A549 (cell line): Measurements from ENCODE around the gene PPP1R8. TPM values are rescaled to one million over a fixed set of nuclear protein-coding genes. Genes with fewer than 3 reads are reported as not detected.

Experiments used
- ATAC-seq, 2 experiments: fragments of 200-7000 bp in 1 of 2; fragments of >200 bp in 1 of 2; cut with Nextera tagmentation in 1 of 2; cut with Tn5 transposase in 1 of 2; 3 replicates each; pipeline versions ENCODE4 v1.8.0 to v1.9.1; 2018 to 2020; ENCODE audit warnings: mild to moderate bottlenecking in 1 of 2, moderate library complexity in 1 of 2
- CTCF ChIA-PET: fragments of 300-600 bp; sonication (Branson Sonifier 250); formaldehyde crosslinking; extraction: SDS; loops from one replicate; lab custom pipeline; 2021; ENCODE audit warnings: antibody characterized with exemption, inconsistent platforms; lab: Yijun Ruan, JAX
- POLR2A ChIA-PET: fragments of 350-600 bp; formaldehyde crosslinking; extraction: SDS; loops from one replicate; lab custom pipeline; 2021; ENCODE audit warnings: antibody characterized with exemption, inconsistent platforms; lab: Yijun Ruan, JAX
- DNase-seq, 2 experiments: peaks; one replicate each; pipeline versions ENCODE4 v3.0.0 to v3.0.0-alpha.2; 2011 to 2016; ENCODE audit warnings: low read depth in 1 of 2, low spot score in 1 of 2
- FAIRE-seq: peaks from 2 replicates; lab custom pipeline; 2011; peaks lifted over from hg19 to GRCh38; lab: Jason Lieb, UNC
- H3K27ac ChIP-seq, 2 experiments: fragments of >200 bp; sonication (Bioruptor Twin); formaldehyde crosslinking; 3 replicates each; pipeline ENCODE4 v1.5.1; 2016 to 2017
- H3K4me1 ChIP-seq: fragments of >200 bp; sonication (Bioruptor Twin); formaldehyde crosslinking; 3 replicates; pipeline ENCODE4 v1.6.1; 2016
- H3K4me2 ChIP-seq: fragments of >200 bp; sonication (Bioruptor Twin); formaldehyde crosslinking; 3 replicates; pipeline ENCODE4 v1.6.1; 2016
- H3K4me3 ChIP-seq: fragments of >200 bp; sonication (Bioruptor Twin); formaldehyde crosslinking; 3 replicates; pipeline ENCODE4 v1.5.1; 2016
- H3K9me3 ChIP-seq: fragments of >200 bp; sonication (Bioruptor Twin); formaldehyde crosslinking; 3 replicates; pipeline ENCODE4 v1.6.1; 2016
- BCL3 ChIP-seq: fragments of >200 bp; sonication (Bioruptor Twin); formaldehyde crosslinking; IDR thresholded peaks from 3 replicates; pipeline ENCODE4 v1.6.1; 2016
- EHF ChIP-seq: fragments of 250-450 bp; sonication (Bioruptor Pico); IDR thresholded peaks from 2 replicates; pipeline ENCODE4 v1.5.0; 2020; ENCODE audit warnings: mild to moderate bottlenecking
- FOSB ChIP-seq: fragments of 250-450 bp; sonication (Bioruptor Pico); IDR thresholded peaks from 2 replicates; pipeline ENCODE4 v1.5.0; 2020; ENCODE audit warnings: mild to moderate bottlenecking, moderate library complexity
- FOSL2 ChIP-seq, 2 experiments: fragments of 450-650 bp in 1 of 2; fragments of >200 bp in 1 of 2; sonication (Bioruptor Twin) in 1 of 2; formaldehyde crosslinking; IDR thresholded peaks; 2 replicates each; pipeline versions ENCODE4 v1.5.0 to v1.6.1; 2016 to 2020; ENCODE audit warnings: mild to moderate bottlenecking in 1 of 2, moderate library complexity in 1 of 2
- FOXS1 ChIP-seq: fragments of 250-450 bp; sonication (Bioruptor Pico); IDR thresholded peaks from 2 replicates; pipeline ENCODE4 v1.5.0; 2020; ENCODE audit warnings: mild to moderate bottlenecking, moderate library complexity
- HMGXB4 ChIP-seq: fragments of 250-450 bp; sonication (Bioruptor Pico); IDR thresholded peaks from 2 replicates; pipeline ENCODE4 v1.5.0; 2021; ENCODE audit warnings: mild to moderate bottlenecking, moderate library complexity, borderline replicate concordance
- KDM1A ChIP-seq: fragments of 200-600 bp; sonication (generic); IDR thresholded peaks from 2 replicates; pipeline ENCODE4 v1.6.1; 2016; ENCODE audit warnings: low read depth, mild to moderate bottlenecking
- KDM5A ChIP-seq: fragments of 200-600 bp; sonication (generic); IDR thresholded peaks from 2 replicates; pipeline ENCODE4 v1.6.1; 2016; ENCODE audit warnings: antibody characterized with exemption, mild to moderate bottlenecking
- MAZ ChIP-seq: fragments of 150-350 bp; IDR thresholded peaks from 2 replicates; pipeline ENCODE4 v1.6.1; 2014; ENCODE audit warnings: antibody characterized with exemption, low read depth, low read length, borderline replicate concordance
- MYC ChIP-seq: IDR thresholded peaks from 2 replicates; pipeline ENCODE4 v1.6.1; 2012; ENCODE audit warnings: mild to moderate bottlenecking, inconsistent platforms, low read length, improper control_type of control experiment, borderline replicate concordance
- NFE2L2 ChIP-seq: fragments of 150-350 bp; conservative IDR thresholded peaks from 2 replicates; pipeline ENCODE4 v1.6.1; 2014; ENCODE audit warnings: low read length
- NR3C1 ChIP-seq: fragments of >200 bp; sonication (Bioruptor Twin); formaldehyde crosslinking; IDR thresholded peaks from 3 replicates; pipeline ENCODE4 v1.6.1; 2017
- PBX3 ChIP-seq: IDR thresholded peaks from 2 replicates; pipeline ENCODE4 v1.6.1; 2012
- POLR2A ChIP-seq: IDR thresholded peaks from 2 replicates; pipeline ENCODE4 v1.6.1; 2012; ENCODE audit warnings: mild to moderate bottlenecking, low read length
- POLR2AphosphoS2 ChIP-seq: conservative IDR thresholded peaks from 2 replicates; pipeline ENCODE4 v1.6.1; 2012; ENCODE audit warnings: low read length, improper control_type of control experiment, inconsistent platforms
- RAD21 ChIP-seq, 2 experiments: fragments of >200 bp in 1 of 2; sonication (Bioruptor Twin) in 1 of 2; formaldehyde crosslinking in 1 of 2; IDR thresholded peaks in 1 of 2; conservative IDR thresholded peaks in 1 of 2; 2 replicates in 1 of 2; 3 replicates in 1 of 2; pipeline ENCODE4 v1.6.1; 2012 to 2018; ENCODE audit warnings: inconsistent platforms in 1 of 2
- RARB ChIP-seq: fragments of 250-450 bp; sonication (Bioruptor Pico); IDR thresholded peaks from 2 replicates; pipeline ENCODE4 v1.8.0; 2021; ENCODE audit warnings: mild to moderate bottlenecking, moderate library complexity
- REST ChIP-seq: fragments of 200-600 bp; sonication (generic); IDR thresholded peaks from 2 replicates; pipeline ENCODE4 v1.6.1; 2016; ENCODE audit warnings: antibody characterized with exemption, mild to moderate bottlenecking, moderate library complexity
- RFX5 ChIP-seq: fragments of 450-650 bp; IDR thresholded peaks from 2 replicates; pipeline ENCODE4 v1.7.1; 2014; ENCODE audit warnings: antibody characterized with exemption, mild to moderate bottlenecking, moderate library complexity
- RNF2 ChIP-seq: fragments of 200-600 bp; sonication (generic); IDR thresholded peaks from 2 replicates; pipeline ENCODE4 v1.6.1; 2016; ENCODE audit warnings: low read depth, mild to moderate bottlenecking, antibody characterized with exemption, moderate library complexity, borderline replicate concordance
- SMC3 ChIP-seq: fragments of >200 bp; sonication (Bioruptor Twin); formaldehyde crosslinking; IDR thresholded peaks from 3 replicates; pipeline ENCODE4 v1.6.1; 2018; ENCODE audit warnings: inconsistent platforms
- ZC3H11A ChIP-seq: fragments of 450-650 bp; IDR thresholded peaks from 2 replicates; pipeline ENCODE4 v1.6.1; 2014; ENCODE audit warnings: antibody characterized with exemption, mild to moderate bottlenecking
- ZFP36 ChIP-seq: fragments of 450-650 bp; IDR thresholded peaks from 2 replicates; pipeline ENCODE4 v1.6.1; 2014; ENCODE audit warnings: borderline replicate concordance; ENCODE audit not compliant: partially characterized antibody
- ZSCAN20 ChIP-seq: fragments of 250-450 bp; sonication (Bioruptor Pico); IDR thresholded peaks from 2 replicates; pipeline ENCODE4 v1.8.0; 2022; ENCODE audit warnings: mild to moderate bottlenecking, moderate library complexity
- WGBS: methylation state at CpG from one replicate; pipeline ENCODE4 v1.1.6; 2017; ENCODE audit errors: missing lambda C conversion rate; 5-methylcytosine and 5-hydroxymethylcytosine counted together
- polyA plus RNA-seq, 4 experiments: library from polyadenylated mRNA; depleted of rRNA in 3 of 4; stranded (reverse); fragments of >200 nt; fragmentation: RNase III in 1 of 4; extraction: RNeasy Plus Mini Kit Qiagen cat#74134 plus additional on column Dnase treatment in 1 of 4; gene quantifications; 2 replicates in 3 of 4; 3 replicates in 1 of 4; pipeline ENCODE4 v1.2.3, GENCODE V29; 2011 to 2017

PPP1R8 gene
- polyA plus RNA-seq, 2 of the 4 experiments (the other 2 are of a cell fraction): 34.0 to 42.0 TPM

- no peak for ATAC-seq
- H3K4me1 ChIP-seq: no peaks in the 10 kb centered on the region
- no peak for FAIRE-seq
- H3K9me3 ChIP-seq: no peaks in the 10 kb centered on the region
- DNase-seq: no peak
- CTCF ChIA-PET: interaction anchor here (0.6 kb wide), 1 partner anchor 30 kb away, joined by 3 read pairs; no protein-coding TSS in a partner anchor
- H3K4me3 ChIP-seq: no peak overlapping the region
- POLR2A ChIA-PET: no interaction called here
- no peak overlapping the region for H3K27ac ChIP-seq
- H3K4me2 ChIP-seq: no peak overlapping the region
- TF ChIP-seq RNF2: no peak
- TF ChIP-seq RARB (CRISPR knock-in tag): no peak
- no peak for TF ChIP-seq POLR2AphosphoS2
- TF ChIP-seq FOXS1 (CRISPR knock-in tag): no peak
- 88% methylated on average over 8 of the region's 8 CpGs for WGBS
Measured at GRCh38 chr1:27887215-27888021, 56.8 kb downstream of the PPP1R8 start.

- FAIRE-seq (no peak), ATAC-seq (no peak), DNase-seq (no peak)
- Histone ChIP-seq H3K9me3 (no peaks in the 10 kb centered on the region), H3K27ac (no peak overlapping the region), H3K4me1 (no peaks in the 10 kb centered on the region), H3K4me2 (no peak overlapping the region), H3K4me3 (no peak overlapping the region)
- ChIA-PET POLR2A (no interaction called here), CTCF (no interaction called here)
- WGBS: 100% methylated on average over 2 of the region's 3 CpGs
- TF ChIP-seq MAZ: no peak
- TF ChIP-seq POLR2A: no peak
- no peak for TF ChIP-seq HMGXB4 (CRISPR knock-in tag)
- TF ChIP-seq EHF (CRISPR knock-in tag): no peak
- TF ChIP-seq FOSB (CRISPR knock-in tag): no peak
- TF ChIP-seq ZFP36: no peak
Measured at GRCh38 chr1:27889506-27889905, 58.9 kb downstream of the PPP1R8 start.

- WGBS: 83% methylated on average over 7 of the region's 7 CpGs
- CTCF ChIA-PET: interaction anchor here (0.7 kb wide), 1 partner anchor 34 kb away, joined by 3 read pairs; no protein-coding TSS in a partner anchor
- no peak overlapping the region for H3K27ac ChIP-seq
- no peak overlapping the region for H3K4me2 ChIP-seq
- DNase-seq (no peak), ATAC-seq (no peak), FAIRE-seq (no peak)
- POLR2A ChIA-PET: no interaction called here
- no peaks in the 10 kb centered on the region for H3K9me3 ChIP-seq
- no peak overlapping the region for H3K4me3 ChIP-seq
- no peaks in the 10 kb centered on the region for H3K4me1 ChIP-seq
- no peak for TF ChIP-seq ZC3H11A
- no peak for TF ChIP-seq PBX3
- no peak for TF ChIP-seq RAD21 (conservative IDR thresholded peaks at IDR 0.05 in 1 of 2, IDR thresholded peaks at IDR 0.05 in 1 of 2)
- no peak for TF ChIP-seq NR3C1
- no peak for TF ChIP-seq ZFP36
- no peak for TF ChIP-seq SMC3
- TF ChIP-seq FOSL2 (IDR thresholded peaks at IDR 0.05): no peak
- no peak for TF ChIP-seq FOSL2 (CRISPR knock-in tag; IDR thresholded peaks at IDR 0.05)
- no peak for TF ChIP-seq REST
- TF ChIP-seq NFE2L2: no peak
- TF ChIP-seq ZSCAN20 (CRISPR knock-in tag): no peak
- no peak for TF ChIP-seq KDM5A
- TF ChIP-seq BCL3: no peak
- no peak for TF ChIP-seq MYC
- TF ChIP-seq KDM1A: no peak
- no peak for TF ChIP-seq RFX5
Measured at GRCh38 chr1:27891196-27891889, 60.8 kb downstream of the PPP1R8 start.
